ENCODE measurements around the gene VIT.
"Not testable (repeated sequence)": the region's sequence is repeated elsewhere in the genome, so short reads cannot be mapped to it uniquely, and the experiment has no call there.

VIT gene

GRCh38 chr2:36678856-36679255 lies 17.7 kb upstream of the VIT start:
- DNase-seq: no peak

- no peak for DNase-seq
These were observed 16.5 kb upstream of the VIT start for GRCh38 chr2:36680012-36680411.

- DNase-seq: no peak
These were observed 13.9 kb upstream of the VIT start for GRCh38 chr2:36682562-36682961.

DNA sequence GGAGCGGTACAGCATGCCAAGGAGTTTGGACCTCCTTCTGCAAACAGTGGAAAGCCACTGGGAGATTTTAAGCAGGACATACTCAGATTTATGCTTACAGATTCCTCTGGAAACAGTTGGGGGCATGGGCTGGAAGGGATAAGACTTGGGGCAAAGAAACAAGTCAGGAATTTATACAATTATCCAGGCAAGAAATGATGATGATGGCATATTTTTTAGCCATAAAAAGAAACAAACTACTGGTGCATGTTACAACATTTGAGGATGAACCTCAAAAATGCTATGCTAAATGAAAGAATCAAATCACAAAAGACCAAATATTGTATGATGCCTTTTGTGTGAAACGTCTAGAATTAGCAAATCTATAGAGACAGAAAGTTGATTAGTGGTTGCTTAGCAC lies 13.5 kb upstream of the VIT start:
- DNase-seq: no peak

DNA sequence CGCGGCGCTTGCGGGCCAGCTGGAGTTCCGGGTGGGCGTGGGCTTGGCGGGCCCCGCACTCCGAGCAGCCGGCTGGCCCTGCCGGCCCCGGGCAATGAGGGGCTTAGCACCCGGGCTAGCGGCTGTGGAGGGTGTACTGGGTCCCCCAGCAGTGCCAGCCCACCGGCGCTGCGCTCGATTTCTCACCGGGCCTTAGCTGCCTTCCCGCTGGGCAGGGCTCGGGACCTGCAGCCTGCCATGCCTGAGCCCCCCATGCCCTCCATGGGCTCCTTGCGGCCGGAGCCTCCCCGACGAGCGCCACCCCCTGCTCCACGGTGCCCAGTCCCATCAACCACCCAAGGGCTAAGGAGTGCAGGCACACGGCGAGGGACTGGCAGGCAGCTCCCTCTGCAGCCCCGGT lies 8.2 kb upstream of the VIT start:
- not testable (repeated sequence) for DNase-seq

GRCh38 chr2:36689013-36689412 lies 7.5 kb upstream of the VIT start:
- DNase-seq: not testable (repeated sequence)

- no peak for DNase-seq
These were observed 4.4 kb upstream of the VIT start for GRCh38 chr2:36692121-36692520.

- no peak for DNase-seq
These were observed 2.7 kb upstream of the VIT start for GRCh38 chr2:36693825-36694224.

DNA sequence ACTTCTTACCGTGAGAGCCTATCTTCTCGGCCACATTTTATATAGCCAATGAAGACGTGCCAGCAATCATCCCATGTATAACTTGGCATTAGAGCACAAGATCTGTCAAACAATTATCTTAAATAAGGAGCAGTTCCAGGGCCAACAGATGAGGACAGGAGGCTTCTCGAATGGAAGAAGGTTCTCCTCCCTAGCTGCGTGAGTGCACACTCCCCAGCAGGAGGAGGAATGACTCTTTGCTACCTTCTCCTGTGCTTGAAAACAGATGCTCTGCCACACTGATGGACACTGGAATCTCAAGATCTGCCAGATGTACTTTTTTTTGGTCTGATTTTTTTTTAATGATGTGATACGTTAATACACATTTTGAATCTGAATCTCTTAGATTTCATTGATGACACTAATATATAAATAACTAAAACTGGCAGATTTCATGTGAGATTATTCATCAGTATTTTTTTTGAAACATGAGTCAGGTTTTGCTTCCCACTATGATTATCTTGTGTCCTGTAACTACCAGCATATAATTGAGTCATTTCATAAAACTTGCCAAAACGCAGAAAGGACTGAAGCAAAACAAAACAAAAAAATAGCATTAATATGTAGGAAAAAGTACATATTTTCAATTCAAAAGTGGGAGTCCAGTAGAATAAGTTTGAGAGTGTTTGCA lies 626 bp upstream of the VIT start:
- no peak for DNase-seq

DNA sequence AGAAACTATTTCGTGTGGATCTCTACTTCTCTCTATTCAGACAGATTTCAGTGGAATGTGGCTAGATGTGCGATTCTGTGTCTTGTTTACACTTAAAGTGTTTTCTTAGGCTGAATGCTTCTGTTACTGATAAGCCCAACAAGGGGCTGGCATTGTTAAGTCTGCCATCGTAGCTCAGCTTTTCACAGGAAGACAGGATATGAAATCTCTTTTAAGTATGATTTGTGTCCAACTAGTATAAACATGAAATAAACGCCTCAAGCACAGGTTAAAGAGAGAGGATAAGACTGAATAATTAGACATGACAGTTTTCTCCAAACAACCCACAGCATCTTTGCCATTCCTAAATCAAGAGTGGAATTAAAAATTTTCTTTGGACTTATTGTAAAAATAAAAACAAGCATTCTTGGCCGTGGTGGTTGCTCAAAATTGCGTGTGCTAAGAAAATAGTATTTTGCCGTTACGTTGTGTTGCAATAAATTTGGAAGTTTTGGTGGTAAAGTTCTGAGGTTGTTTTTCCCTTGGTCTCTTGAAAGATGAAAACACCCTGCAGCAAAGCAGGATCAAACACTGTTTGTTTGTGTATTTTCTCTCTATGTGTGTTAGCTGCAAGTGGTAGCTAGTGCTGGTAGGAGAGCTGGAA lies 1.0 kb downstream of the VIT start:
- no peak for DNase-seq

GRCh38 chr2:36698993-36699392 lies 2.5 kb downstream of the VIT start:
- DNase-seq: no peak

- no peak for DNase-seq
These were observed 3.8 kb downstream of the VIT start for GRCh38 chr2:36700311-36700710.

DNA sequence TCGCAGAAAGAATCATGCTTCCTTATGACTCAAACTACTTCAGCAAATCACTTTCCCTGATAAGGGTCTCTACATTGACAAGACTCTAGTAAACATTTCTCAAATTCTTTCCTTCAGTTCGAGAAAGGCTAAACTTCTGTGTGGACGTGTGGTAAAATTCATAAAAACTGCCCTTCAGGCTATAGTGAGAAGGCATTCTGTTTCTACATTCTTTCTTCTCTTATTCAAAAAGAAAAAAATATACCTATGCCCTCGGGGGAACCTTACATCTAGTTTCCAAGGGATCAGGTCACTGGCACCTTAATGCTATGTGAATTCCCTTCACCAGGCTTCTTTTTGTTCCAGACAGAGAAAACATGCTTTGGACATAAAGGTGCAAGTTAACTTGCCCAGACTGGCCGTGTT lies 4.9 kb downstream of the VIT start:
- DNase-seq: no peak

GRCh38 chr2:36701918-36702317 lies 5.4 kb downstream of the VIT start:
- no peak for DNase-seq

- no peak for DNase-seq
These were observed 6.3 kb downstream of the VIT start for GRCh38 chr2:36702781-36703180.

DNA sequence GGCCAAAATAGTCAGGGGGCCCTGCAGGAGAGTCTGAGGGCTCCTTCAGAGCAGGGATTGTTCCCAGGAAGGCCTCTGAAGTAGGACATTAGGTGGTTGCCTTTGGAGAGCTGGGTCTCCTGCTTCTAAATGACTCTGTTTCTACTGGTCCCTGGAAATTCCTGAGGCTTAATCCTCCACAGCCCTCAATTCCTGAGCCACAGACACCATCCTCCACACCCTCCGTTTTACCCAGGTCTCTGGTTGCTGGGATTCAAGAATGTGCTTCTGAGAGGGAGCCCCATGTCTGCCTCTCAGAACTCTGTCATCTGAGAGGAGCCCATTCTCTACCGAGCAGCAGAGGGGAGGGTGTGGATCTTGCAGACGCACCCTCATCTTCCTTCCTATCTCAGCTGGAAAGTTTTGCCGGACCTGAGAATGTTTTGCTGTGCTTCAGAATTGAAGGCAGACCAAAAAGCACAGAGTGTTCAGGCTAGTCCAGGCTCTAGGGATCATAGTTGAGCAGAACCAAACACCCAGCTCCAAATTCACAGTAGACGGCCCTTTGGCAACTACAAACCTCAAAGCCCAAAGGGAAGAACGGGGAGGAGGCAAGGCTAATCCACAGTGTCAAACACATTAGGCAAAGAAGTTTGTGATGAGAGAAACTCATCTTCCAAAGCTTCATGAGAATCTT lies 8.1 kb downstream of the VIT start:
- DNase-seq: no peak

- no peak for DNase-seq
These were observed 9.0 kb downstream of the VIT start for GRCh38 chr2:36705326-36706020.

- DNase-seq: no peak
These were observed 9.7 kb downstream of the VIT start for GRCh38 chr2:36706021-36706876.

DNA sequence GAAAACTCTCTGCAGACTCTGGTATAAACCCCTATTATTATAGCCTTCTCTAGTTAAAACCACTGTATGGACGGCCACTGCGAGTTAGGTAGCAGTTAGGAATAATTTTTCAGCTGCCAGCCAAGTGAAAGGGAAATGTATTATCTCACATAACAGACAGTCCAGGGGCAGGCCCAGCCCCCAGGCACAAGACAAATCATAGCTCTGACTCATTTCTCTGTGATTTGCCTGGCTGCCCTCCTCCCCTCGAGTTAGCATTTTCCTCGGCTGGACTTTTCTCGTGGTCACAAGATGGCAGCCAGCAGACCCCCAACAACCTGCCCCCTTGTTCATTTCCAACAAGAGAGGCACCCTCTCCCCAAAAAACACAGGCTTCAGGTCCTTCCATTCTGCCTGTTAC lies 10.5 kb downstream of the VIT start:
- no peak for DNase-seq

DNA sequence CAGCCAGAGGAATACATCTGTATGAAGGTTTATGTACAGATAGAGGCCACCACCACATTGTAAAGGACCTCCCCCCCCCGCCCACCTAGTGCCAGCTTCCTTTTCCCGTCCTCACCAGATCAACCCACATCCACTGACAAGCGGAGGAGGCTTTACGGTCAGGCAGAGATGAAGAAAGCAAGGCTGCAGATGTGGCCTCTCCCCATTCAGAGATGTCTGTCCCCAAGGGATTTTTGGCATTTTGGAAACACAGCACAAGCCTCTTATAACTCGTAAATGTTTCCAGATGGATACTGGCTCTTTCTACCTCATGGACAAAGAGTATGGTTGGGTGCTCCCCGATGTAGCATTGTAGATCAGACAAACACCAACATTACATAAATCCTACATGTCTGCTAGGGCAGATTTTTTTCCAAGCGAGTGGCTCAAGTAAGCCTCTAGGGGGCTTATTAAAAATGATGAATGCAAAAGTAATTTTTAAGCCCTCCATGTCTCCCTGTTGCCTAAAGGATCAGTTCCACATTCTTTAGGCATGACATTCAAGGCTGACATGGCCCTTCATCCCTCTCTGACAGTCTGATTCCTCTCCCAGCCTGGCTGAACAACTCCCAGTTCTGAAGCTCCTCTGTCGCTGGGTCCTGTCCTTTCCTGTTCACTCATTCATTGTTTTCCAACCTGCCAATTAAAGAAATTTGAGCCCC lies 11.7 kb downstream of the VIT start:
- DNase-seq: no peak

DNA sequence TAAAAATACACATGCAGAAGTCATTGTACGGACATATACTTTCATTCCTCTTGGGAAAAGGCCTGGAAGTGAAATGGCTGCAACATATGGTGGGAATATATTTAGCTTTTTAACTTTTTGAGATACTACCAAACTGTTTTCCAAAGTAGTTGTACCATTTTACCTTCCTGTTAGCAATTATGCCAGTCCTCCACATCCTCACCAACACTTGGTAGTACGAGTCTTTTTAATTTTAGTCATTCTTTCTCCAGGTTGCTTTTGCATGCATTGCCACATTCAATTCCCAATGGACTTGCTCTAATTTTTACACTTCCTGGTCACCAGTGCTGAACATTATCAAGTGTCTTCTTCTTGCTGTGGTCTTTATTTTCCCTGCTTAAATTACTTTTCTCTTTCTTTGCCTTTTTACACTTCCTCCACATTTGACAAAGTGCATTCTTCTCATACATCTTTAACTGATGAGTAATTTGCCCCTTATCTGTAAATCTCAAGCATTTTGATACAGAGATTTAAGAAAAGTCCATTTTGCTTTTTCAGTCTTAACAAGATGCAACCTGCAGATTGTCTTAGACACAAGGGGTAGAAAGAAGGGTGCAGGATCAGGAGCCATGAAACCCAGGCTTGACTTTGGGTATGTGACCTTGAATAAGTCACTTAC lies 14.5 kb downstream of the VIT start:
- DNase-seq: no peak

Measured in activated CD4-positive, alpha-beta T cell treated with anti-CD3 and anti-CD28 coated beads, Interleukin-2, amount 50 U/mL, for 1 hour (primary cell).